ENCODE measurements around the gene ATP9B.

ATP9B gene

GRCh38 chr18:79382681-79383387 is 313.6 kb downstream of the ATP9B start:
- TF ChIP-seq CTCF (IDR thresholded peaks at IDR 0.05; ENCODE audit: low read depth, low read length) = no peak
- H3K4me3 ChIP-seq (ENCODE audit: low read depth, low read length) = no peak overlapping the region

- H3K4me3 ChIP-seq (ENCODE audit: low read depth, low read length) = no peak overlapping the region
These were observed 314.3 kb downstream of the ATP9B start for GRCh38 chr18:79383388-79384056.

GRCh38 chr18:79384151-79384807 is 315.1 kb downstream of the ATP9B start:
- no peak overlapping the region for H3K4me3 ChIP-seq (ENCODE audit: low read depth, low read length)
- no peak for TF ChIP-seq CTCF (IDR thresholded peaks at IDR 0.05; ENCODE audit: low read depth, low read length)

More at GRCh38 chr18:79383388-79384056, 314.3 kb downstream of the ATP9B start:
- no peak for TF ChIP-seq CTCF (IDR thresholded peaks at IDR 0.05; ENCODE audit: low read depth, low read length)

- no peak for TF ChIP-seq CTCF (IDR thresholded peaks at IDR 0.05; ENCODE audit: low read depth, low read length)
- H3K4me3 ChIP-seq (ENCODE audit: low read depth, low read length) = no peak overlapping the region
These were observed 315.6 kb downstream of the ATP9B start for GRCh38 chr18:79384834-79385233.

- no peak overlapping the region for H3K4me3 ChIP-seq (ENCODE audit: low read depth, low read length)
- TF ChIP-seq CTCF (IDR thresholded peaks at IDR 0.05; ENCODE audit: low read depth, low read length) = no peak
These were observed 316.1 kb downstream of the ATP9B start for GRCh38 chr18:79385326-79385707.

GRCh38 chr18:79385708-79386341 is 316.6 kb downstream of the ATP9B start:
- no peak for TF ChIP-seq CTCF (IDR thresholded peaks at IDR 0.05; ENCODE audit: low read depth, low read length)
- no peak overlapping the region for H3K4me3 ChIP-seq (ENCODE audit: low read depth, low read length)

Data from WI38 (cell line).